ENCODE results near the gene MYO10.

MYO10 gene

DNA sequence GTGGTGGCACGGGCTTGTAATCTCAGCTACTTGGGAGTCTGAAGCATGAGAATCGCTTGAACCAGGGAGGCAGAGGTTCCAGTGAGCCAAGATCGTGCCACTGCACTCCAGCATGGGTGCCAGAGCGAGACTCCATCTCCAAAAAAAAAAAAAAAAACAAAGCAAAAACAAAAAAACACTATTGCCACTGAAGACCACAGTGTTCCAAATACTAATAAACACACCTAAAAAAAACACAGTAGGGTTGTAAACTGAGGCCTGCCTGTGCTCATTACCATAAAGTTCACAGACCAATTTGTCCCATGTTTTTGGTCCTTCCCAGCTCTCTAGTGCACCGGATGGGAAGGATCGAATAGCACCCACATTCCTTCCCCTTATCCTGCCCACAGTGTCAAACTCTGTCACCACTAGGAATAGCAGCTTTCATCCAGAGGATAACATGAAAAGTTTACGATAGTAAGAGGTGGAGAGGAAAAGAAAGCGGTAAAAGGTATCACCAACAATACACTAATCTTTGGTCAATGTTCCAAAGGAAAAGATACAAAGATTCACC is 49.2 kb downstream of the MYO10 start:
- TF ChIP-seq, protein P1, sequence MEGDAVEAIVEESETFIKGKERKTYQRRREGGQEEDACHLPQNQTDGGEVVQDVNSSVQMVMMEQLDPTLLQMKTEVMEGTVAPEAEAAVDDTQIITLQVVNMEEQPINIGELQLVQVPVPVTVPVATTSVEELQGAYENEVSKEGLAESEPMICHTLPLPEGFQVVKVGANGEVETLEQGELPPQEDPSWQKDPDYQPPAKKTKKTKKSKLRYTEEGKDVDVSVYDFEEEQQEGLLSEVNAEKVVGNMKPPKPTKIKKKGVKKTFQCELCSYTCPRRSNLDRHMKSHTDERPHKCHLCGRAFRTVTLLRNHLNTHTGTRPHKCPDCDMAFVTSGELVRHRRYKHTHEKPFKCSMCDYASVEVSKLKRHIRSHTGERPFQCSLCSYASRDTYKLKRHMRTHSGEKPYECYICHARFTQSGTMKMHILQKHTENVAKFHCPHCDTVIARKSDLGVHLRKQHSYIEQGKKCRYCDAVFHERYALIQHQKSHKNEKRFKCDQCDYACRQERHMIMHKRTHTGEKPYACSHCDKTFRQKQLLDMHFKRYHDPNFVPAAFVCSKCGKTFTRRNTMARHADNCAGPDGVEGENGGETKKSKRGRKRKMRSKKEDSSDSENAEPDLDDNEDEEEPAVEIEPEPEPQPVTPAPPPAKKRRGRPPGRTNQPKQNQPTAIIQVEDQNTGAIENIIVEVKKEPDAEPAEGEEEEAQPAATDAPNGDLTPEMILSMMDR (IDR thresholded peaks at IDR 0.05) = no peak
- no peak for DNase-seq (ENCODE audit: low spot score)
- peak overlapping the region; percentile 28 for H3K4me3 ChIP-seq
- peak overlapping the region; percentile 83 to 94 for H3K27ac ChIP-seq

DNA sequence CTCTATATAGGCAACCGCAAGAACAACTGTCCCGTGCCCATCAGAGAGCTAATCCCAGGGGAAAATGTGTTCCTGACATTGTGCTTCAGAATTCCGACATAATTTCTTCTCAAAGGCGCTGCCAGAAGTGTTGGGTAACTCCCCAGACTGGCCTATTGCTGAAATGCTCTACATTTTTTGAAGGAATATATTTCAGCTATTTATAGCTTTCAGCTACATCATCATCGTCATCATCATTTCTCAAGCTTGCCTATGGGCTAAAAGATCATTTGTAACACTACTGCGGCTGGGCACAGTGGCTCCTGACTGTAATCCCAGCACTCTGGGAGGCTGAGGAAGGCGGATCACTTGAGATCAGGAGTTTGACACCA is 49.7 kb downstream of the MYO10 start:
- TF ChIP-seq, protein P1 (IDR thresholded peaks at IDR 0.05) = no peak
- Histone ChIP-seq H3K27ac (peak overlapping the region; percentile 83 to 94), H3K4me3 (peak overlapping the region; percentile 28)
- DNase-seq (ENCODE audit: low spot score) = peak; percentile 87

DNA sequence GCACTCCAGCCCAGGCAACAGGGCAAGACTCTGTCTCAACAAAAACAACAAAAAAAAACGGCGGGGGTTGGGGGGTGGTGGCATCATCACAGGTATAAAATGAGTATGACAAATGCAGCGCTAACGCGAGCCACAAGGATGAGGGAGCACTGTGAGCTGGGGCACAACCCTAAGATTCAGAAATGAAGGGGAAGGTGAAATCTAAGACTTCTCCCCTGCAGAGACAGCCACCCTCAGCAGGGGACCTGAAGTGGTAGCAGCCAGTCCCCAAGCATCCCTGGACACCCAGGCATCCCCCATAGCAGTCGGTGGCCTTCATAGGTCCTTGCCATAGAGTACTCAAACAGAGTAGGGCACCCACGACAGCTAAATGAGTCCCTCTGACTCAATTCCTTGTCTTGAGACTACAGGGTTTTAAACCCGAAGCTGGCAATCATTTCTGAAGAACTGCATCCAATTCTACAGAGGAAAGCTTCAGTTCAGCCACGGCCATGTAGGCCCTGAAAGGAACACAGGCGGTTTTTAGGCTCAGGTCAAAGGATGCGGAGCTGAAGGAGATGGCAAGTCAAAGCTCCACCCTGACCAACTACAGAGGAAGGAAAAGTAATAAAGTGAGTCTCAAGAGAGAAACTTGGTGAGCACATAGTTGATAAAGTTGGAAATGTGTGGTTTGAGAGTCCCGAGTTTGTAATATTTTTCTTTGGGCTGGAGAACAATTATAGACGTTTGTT is 50.3 kb downstream of the MYO10 start:
- no peak for DNase-seq (ENCODE audit: low spot score)
- peak overlapping the region; percentile 24 for H3K4me3 ChIP-seq
- H3K27ac ChIP-seq = peak overlapping the region; percentile 83 to 94
- TF ChIP-seq, protein P1 (IDR thresholded peaks at IDR 0.05) = no peak

DNA sequence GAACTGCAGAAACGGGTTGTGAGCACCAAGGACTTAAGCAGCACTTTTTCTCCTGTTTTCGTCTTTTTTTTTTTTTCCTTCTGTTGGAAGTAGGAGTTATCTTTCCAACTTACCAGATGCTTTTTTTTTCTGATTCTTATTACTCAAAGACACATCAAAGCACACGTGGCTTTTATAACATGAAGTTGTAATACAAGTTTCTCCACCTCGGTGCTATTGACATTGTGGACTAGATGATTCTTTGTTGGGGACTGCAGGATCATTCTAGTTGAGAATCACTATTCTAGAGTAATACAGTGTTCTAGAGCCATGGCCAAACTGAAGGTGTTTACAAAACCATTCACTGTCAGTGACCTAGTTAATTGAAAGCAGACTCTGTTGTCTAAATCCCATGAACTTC is 51.5 kb downstream of the MYO10 start:
- DNase-seq (ENCODE audit: low spot score) = no peak
- H3K27ac ChIP-seq = peak overlapping the region in 1 of 2 donors; percentile 54
- TF ChIP-seq, protein P1 (IDR thresholded peaks at IDR 0.05) = no peak
- no peak overlapping the region for H3K4me3 ChIP-seq

DNA sequence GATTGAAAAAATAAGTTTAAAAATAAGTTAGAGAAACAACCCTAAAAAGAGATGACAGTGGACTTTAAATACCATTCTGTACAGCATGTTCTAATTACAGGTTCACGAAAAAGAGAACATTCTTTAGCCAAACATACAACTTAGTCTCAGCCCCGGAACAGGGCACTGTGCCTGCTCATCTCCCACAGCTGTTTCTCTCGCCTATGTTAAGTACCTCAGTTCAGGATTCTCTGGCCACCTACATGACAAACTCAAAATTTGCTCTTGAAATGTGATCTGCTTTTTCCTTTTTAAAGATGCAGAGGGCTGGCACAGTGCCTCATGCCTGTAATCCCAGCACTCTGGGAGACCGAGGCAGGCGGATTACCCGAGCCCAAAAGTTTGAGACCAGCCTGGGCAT is 52.3 kb downstream of the MYO10 start:
- peak overlapping the region; percentile 54 to 77 for H3K27ac ChIP-seq
- DNase-seq (ENCODE audit: low spot score) = no peak
- TF ChIP-seq, protein P1 (IDR thresholded peaks at IDR 0.05) = no peak
- no peak overlapping the region for H3K4me3 ChIP-seq

DNA sequence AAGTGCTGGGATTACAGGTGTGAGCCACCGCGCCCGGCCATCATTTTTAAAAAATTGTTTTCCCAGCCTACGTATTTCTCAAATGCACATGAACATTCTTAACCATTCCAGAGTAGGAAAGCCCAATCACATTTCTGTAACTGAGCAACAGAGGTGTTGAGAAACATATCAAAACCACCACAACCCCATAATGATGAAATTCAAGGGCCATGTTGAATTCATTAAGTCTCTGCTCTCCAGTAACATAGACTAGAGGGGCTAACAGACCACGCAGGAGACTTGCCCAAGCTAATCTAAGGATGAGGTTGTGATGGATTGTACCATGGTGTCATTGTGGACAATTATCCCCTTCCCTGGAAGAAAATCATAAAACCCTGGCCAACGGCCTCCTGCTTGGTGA is 52.9 kb downstream of the MYO10 start:
- Histone ChIP-seq H3K4me3 (no peak overlapping the region), H3K27ac (peak overlapping the region; percentile 54 to 77)
- no peak for DNase-seq (ENCODE audit: low spot score)
- TF ChIP-seq, protein P1 (IDR thresholded peaks at IDR 0.05) = no peak

DNA sequence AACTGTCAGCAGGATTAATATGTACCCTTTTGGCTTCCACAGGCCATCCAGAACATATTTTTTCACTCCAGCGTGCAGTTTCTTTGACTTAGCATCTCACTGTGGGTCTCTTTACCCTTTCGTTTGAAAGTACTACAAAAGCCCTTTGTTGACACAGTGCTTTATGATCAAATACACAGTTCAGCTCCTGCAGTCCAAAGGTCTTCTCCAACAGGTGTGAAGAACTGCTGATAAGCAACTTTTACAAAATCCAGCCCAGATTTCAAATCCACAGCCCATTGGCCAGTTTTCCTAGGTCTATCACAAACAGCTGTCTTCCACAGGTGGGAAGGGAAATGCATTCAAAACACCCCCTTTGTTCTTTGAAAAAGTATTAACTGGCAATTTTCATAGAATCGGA is 54.8 kb downstream of the MYO10 start:
- DNase-seq (ENCODE audit: low spot score) = no peak
- Histone ChIP-seq H3K27ac (peak overlapping the region in 1 of 2 donors; percentile 9), H3K4me3 (no peak overlapping the region)
- TF ChIP-seq, protein P1 (IDR thresholded peaks at IDR 0.05) = no peak
